ENCODE measurements around the gene GPR162. TPM values are rescaled to one million over a fixed set of nuclear protein-coding genes. Genes with fewer than 3 reads are reported as not detected.

The GPR162 gene
- total and polyA plus RNA-seq, 10 of the 15 experiments (the other 5 are each of a cell fraction or from before 2014, with no cell fraction given): not detected

GRCh38 chr12:6772331-6772695, 49.3 kb upstream of the GPR162 start, which contains the start of gene LAG3:
Gene LAG3 (plus strand): TSS chr12:6772520. CDS start chr12:6772853, 333 bp downstream.
- H3K9ac ChIP-seq (ENCODE audit: control insufficient read depth, insufficient read depth, low read length): no peak within 1 kb of the TSS
- no peak for DNase-seq (ENCODE audit: low read depth, low spot score)
- ChIA-PET RAD21 (ENCODE audit: unreplicated experiment) (interaction anchor here (3.3 kb wide), 1 partner anchor 19 kb away, joined by 18 read pairs; the partner anchor contains the start of gene MLF2), SMC1A (ENCODE audit: uncharacterized antibody, unreplicated experiment) (interaction anchor here (3.6 kb wide), 1 partner anchor 19 kb away, joined by 20 read pairs; the partner anchor contains the start of gene MLF2), POLR2A (interaction anchor here (0.5 to 1.9 kb wide), 5 partner anchors 12 to 92 kb away, joined by 3 to 16 read pairs (median 3); partner anchors contain the start of genes COPS7A, MLF2 and USP5), CTCF (interaction anchor here (1.8 to 12.7 kb wide), 2 partner anchors 8 to 16 kb away, joined by 5 to 221 read pairs; partner anchors contain the start of gene MLF2)
- H3K79me2 ChIP-seq (ENCODE audit: control insufficient read depth, insufficient read depth, low read length): peaks cover 11% of the 10 kb centered on the region
- no peak for FAIRE-seq
- H2AFZ ChIP-seq (ENCODE audit: control insufficient read depth, low read depth, low read length): no peak within 1 kb of the TSS
- WGBS (ENCODE audit: insufficient coverage, insufficient replicate concordance, low lambda C conversion rate, missing lambda C conversion rate): 28% methylated on average over 6 of the region's 15 CpGs
- H3K36me3 ChIP-seq (ENCODE audit: control insufficient read depth in 2 of 2, insufficient read depth in 2 of 2, low read length in 1 of 2): no peaks in the 10 kb centered on the region
- H3K27me3 ChIP-seq (replicated peaks in 1 of 2; ENCODE audit: control insufficient read depth in 2 of 2, insufficient read depth in 2 of 2, low read length in 1 of 2): no peaks in the 10 kb centered on the region
- peak within 1 kb of the TSS; percentile 83 for H3K4me2 ChIP-seq (ENCODE audit: control insufficient read depth, insufficient read depth)
- no TSS peak for BruUV-seq (replicated peaks)
- no peaks in the 10 kb centered on the region for H4K20me1 ChIP-seq (ENCODE audit: control insufficient read depth, insufficient read depth)
- intact Hi-C loops (cut with micrococcal nuclease; ENCODE audit: unreplicated experiment): no loop called here
- peak within 1 kb of the TSS; percentile 54; the same call in 1 of the 2 replicates for H3K4me3 ChIP-seq
- peak within 1 kb of the TSS; percentile 38; the same call in 1 of the 2 replicates for H3K27ac ChIP-seq (ENCODE audit: control insufficient read depth, insufficient read depth)
- in situ Hi-C loops (cut with MboI): no loop called here
- peaks cover 48% of the 10 kb centered on the region for H3K4me1 ChIP-seq (ENCODE audit: control insufficient read depth, insufficient read depth, low read length)
- peak; percentile 34 for ATAC-seq
- no peaks in the 10 kb centered on the region for H3K9me3 ChIP-seq (replicated peaks; ENCODE audit: control insufficient read depth, insufficient read depth, low read length)
- TF ChIP-seq SIN3A (IDR thresholded peaks at IDR 0.05; ENCODE audit: low read depth, low read length): no peak
- TF ChIP-seq SMAD5 (IDR thresholded peaks at IDR 0.05; ENCODE audit: low read depth): no peak
- TF ChIP-seq ZBTB4 (CRISPR knock-in tag; IDR thresholded peaks at IDR 0.05): no peak
- TF ChIP-seq BACH1 (IDR thresholded peaks at IDR 0.05; ENCODE audit: borderline replicate concordance): no peak
- no peak for TF ChIP-seq TCF3 (IDR thresholded peaks at IDR 0.05; ENCODE audit: borderline replicate concordance, insufficient read depth, low read depth, low read length)
- no peak for TF ChIP-seq E2F4 (IDR thresholded peaks at IDR 0.05; ENCODE audit: low read depth, low read length)
- no peak for TF ChIP-seq KLF5 (IDR thresholded peaks at IDR 0.05; ENCODE audit: partially characterized antibody)
- no peak for TF ChIP-seq SRF (IDR thresholded peaks at IDR 0.05; ENCODE audit: low read depth in 2 of 2, low read length in 2 of 2)
- TF ChIP-seq EP300 (IDR thresholded peaks at IDR 0.05; ENCODE audit: borderline replicate concordance in 1 of 2, control insufficient read depth in 1 of 2, low read depth in 2 of 2, low read length in 2 of 2): no peak
- TF ChIP-seq ZBTB11 (CRISPR knock-in tag; IDR thresholded peaks at IDR 0.05): no peak
- TF ChIP-seq CEBPZ (IDR thresholded peaks at IDR 0.05; ENCODE audit: low read depth, low read length): no peak
- TF ChIP-seq STAT3 (IDR thresholded peaks at IDR 0.05; ENCODE audit: low read depth, low read length): no peak

Measured in GM12878 (cell line).